GM12878 (cell line): Measurements from ENCODE around the gene MTR. TPM values are rescaled to one million over a fixed set of nuclear protein-coding genes. Genes with fewer than 3 reads are reported as not detected.

ENCODE experiments used
- ATAC-seq: fragments of 200-7000 bp; cut with Tn5 transposase; 3 replicates; pipeline ENCODE4 v1.9.1; 2020; ENCODE audit warnings: mild to moderate bottlenecking, moderate library complexity
- BruUV-seq: library from RNA; stranded (reverse); fragments of 400-500 nt; replicated peaks from 2 replicates; lab custom pipeline; 2021; lab: Mats Ljungman, UMichigan
- CTCF ChIA-PET: fragments of 300-600 bp; sonication (Branson Sonifier 250); formaldehyde crosslinking; extraction: SDS; loops from one replicate; lab custom pipeline; 2021; ENCODE audit warnings: inconsistent platforms; lab: Yijun Ruan, JAX
- POLR2A ChIA-PET: fragments of 350-600 bp; formaldehyde crosslinking; extraction: SDS; loops from one replicate; lab custom pipeline; 2021; ENCODE audit warnings: inconsistent platforms; lab: Charles Lee
- RAD21 ChIA-PET: fragments of 300-600 bp; sonication (Branson Sonifier 250); formaldehyde crosslinking; loops from one replicate; lab custom pipeline; 2023; ENCODE audit warnings: antibody characterized with exemption; ENCODE audit not compliant: unreplicated experiment; lab: Charles Lee
- SMC1A ChIA-PET: fragments of 300-600 bp; sonication (Branson Sonifier 250); formaldehyde crosslinking; loops from one replicate; lab custom pipeline; 2023; ENCODE audit not compliant: unreplicated experiment, uncharacterized antibody; lab: Charles Lee
- DNase-seq: peaks from one replicate; pipeline ENCODE4 v3.0.0-alpha.2; 2011; ENCODE audit warnings: low read depth, low spot score
- FAIRE-seq: peaks from 3 replicates; lab custom pipeline; 2011; peaks lifted over from hg19 to GRCh38; lab: Jason Lieb, UNC
- H2AFZ ChIP-seq: 2 replicates; pipeline ENCODE4 v1.6.0; 2011; ENCODE audit warnings: low read depth, low read length, control low read depth; ENCODE audit not compliant: control insufficient read depth
- H3K27ac ChIP-seq: 2 replicates; pipeline ENCODE4 v1.5.1; 2011; ENCODE audit warnings: control low read depth; ENCODE audit not compliant: control insufficient read depth, insufficient read depth
- H3K27me3 ChIP-seq, 2 experiments: replicated peaks in 1 of 2; 2 replicates each; pipeline versions ENCODE4 v1.6.0 to v1.6.1; 2011; ENCODE audit warnings: low read length in 1 of 2; ENCODE audit not compliant: control insufficient read depth in 2 of 2, insufficient read depth in 2 of 2
- H3K36me3 ChIP-seq, 2 experiments: 2 replicates each; pipeline ENCODE4 v1.5.1; 2011; ENCODE audit warnings: low read length in 1 of 2; ENCODE audit not compliant: control insufficient read depth in 2 of 2, insufficient read depth in 2 of 2
- H3K4me1 ChIP-seq: 2 replicates; pipeline ENCODE4 v1.6.1; 2011; ENCODE audit warnings: mild to moderate bottlenecking, low read length, moderate library complexity, mixed read lengths; ENCODE audit not compliant: control insufficient read depth, insufficient read depth
- H3K4me2 ChIP-seq: 2 replicates; pipeline ENCODE4 v1.6.0; 2011; ENCODE audit warnings: control low read depth; ENCODE audit not compliant: control insufficient read depth, insufficient read depth
- H3K4me3 ChIP-seq: fragments of 200-600 bp; sonication (generic); 2 replicates; pipeline ENCODE4 v1.5.1; 2016
- H3K79me2 ChIP-seq: 2 replicates; pipeline ENCODE4 v1.6.0; 2011; ENCODE audit warnings: low read length; ENCODE audit not compliant: control insufficient read depth, insufficient read depth
- H3K9ac ChIP-seq: 2 replicates; pipeline ENCODE4 v1.8.0; 2011; ENCODE audit warnings: low read length, control low read depth, mixed read lengths; ENCODE audit not compliant: control insufficient read depth, insufficient read depth
- H3K9me3 ChIP-seq: replicated peaks from 3 replicates; pipeline ENCODE4 v1.5.1; 2011; ENCODE audit warnings: mild to moderate bottlenecking, low read length; ENCODE audit not compliant: control insufficient read depth, insufficient read depth
- H4K20me1 ChIP-seq: 2 replicates; pipeline ENCODE4 v1.6.0; 2011; ENCODE audit not compliant: control insufficient read depth, insufficient read depth
- GATAD2B ChIP-seq: fragments of 450-650 bp; conservative IDR thresholded peaks from 2 replicates; pipeline ENCODE4 v1.6.1; 2017; ENCODE audit warnings: low read depth, mild to moderate bottlenecking, moderate library complexity
- IRF4 ChIP-seq: IDR thresholded peaks from 2 replicates; pipeline ENCODE4 v1.6.1; 2011; ENCODE audit warnings: low read depth, low read length
- KAT2A ChIP-seq: conservative IDR thresholded peaks from 2 replicates; pipeline ENCODE4 v1.6.1; 2011; ENCODE audit warnings: low read depth, low read length; ENCODE audit not compliant: control insufficient read depth
- NR2C2 ChIP-seq: IDR thresholded peaks from 2 replicates; pipeline ENCODE4 v1.6.1; 2011; ENCODE audit warnings: borderline replicate concordance, low read depth; ENCODE audit not compliant: control insufficient read depth, insufficient read length
- SIX5 ChIP-seq: IDR thresholded peaks from 2 replicates; pipeline ENCODE4 v1.6.1; 2011; ENCODE audit warnings: mild to moderate bottlenecking, low read depth, low read length, moderate library complexity; ENCODE audit not compliant: severe bottlenecking
- ZNF274 ChIP-seq: IDR thresholded peaks from one replicate; pipeline ENCODE4 v1.8.0; 2011; ENCODE audit not compliant: insufficient read length, insufficient read depth
- ZZZ3 ChIP-seq: IDR thresholded peaks from 2 replicates; pipeline ENCODE4 v1.6.1; 2011; ENCODE audit warnings: low read depth; ENCODE audit not compliant: control insufficient read depth, insufficient read length
- WGBS: methylation state at CpG from one replicate; pipeline ENCODE4 v1.1.6; 2016; ENCODE audit warnings: low lambda C conversion rate; ENCODE audit not compliant: insufficient replicate concordance, insufficient coverage; ENCODE audit errors: missing lambda C conversion rate; 5-methylcytosine and 5-hydroxymethylcytosine counted together
- in situ Hi-C: fragments of 300-500 bp; cut with MboI; formaldehyde crosslinking; loops from 9 replicates; pipeline ENCODE4 v1.14.3; 2018; ENCODE audit warnings: mixed read lengths
- intact Hi-C: fragments of 100-400 bp; cut with micrococcal nuclease; formaldehyde crosslinking; loops from one replicate; pipeline ENCODE4 v1.14.2; 2022; ENCODE audit not compliant: unreplicated experiment
- polyA plus RNA-seq, 11 experiments: library from polyadenylated mRNA; depleted of rRNA in 4 of 11; unstranded in 6 of 11; stranded (reverse) in 5 of 11; fragments of >200 nt; fragmentation: Nextera tagmentation in 4 of 11; fragmentation: Illumina TruSeq in 1 of 11; extraction: Ambion mirVana in 4 of 11; extraction: Trizol in 1 of 11; gene quantifications; 1 replicate in 1 of 11; 2 replicates in 10 of 11; pipeline versions ENCODE4 v1.2.1 to v1.2.3, GENCODE V29; 2011 to 2016; ENCODE audit warnings: inconsistent platforms in 2 of 11, missing spikeins in 2 of 11, low read depth in 1 of 11
- total RNA-seq, 4 experiments: library from RNA; depleted of rRNA in 3 of 4; stranded (reverse); fragments of >200 nt in 3 of 4; fragmentation: Illumina TruSeq in 1 of 4; extraction: Trizol in 1 of 4; gene quantifications; 2 replicates each; pipeline versions ENCODE4 v1.2.1 to v1.2.3, GENCODE V29; 2013 to 2021
- TF ChIP-seq, protein P1 (sequence below): fragments of 450-650 bp; formaldehyde crosslinking; IDR thresholded peaks from 2 replicates; pipeline ENCODE4 v1.4.0; 2022; ENCODE audit warnings: mild to moderate bottlenecking, moderate library complexity
- TF ChIP-seq, protein P2 (sequence below): IDR thresholded peaks from 2 replicates; pipeline ENCODE4 v1.6.1; 2012; ENCODE audit warnings: mild to moderate bottlenecking, low read depth, low read length
- TF ChIP-seq, protein P3 (sequence below): IDR thresholded peaks from 2 replicates; pipeline ENCODE4 v1.6.1; 2011; ENCODE audit warnings: low read depth, low read length, improper control_type of control experiment, borderline replicate concordance

Gene MTR
- total and polyA plus RNA-seq, 10 of the 15 experiments (the other 5 are each of a cell fraction or from before 2014, with no cell fraction given): 2.4 to 38.7 (median 16.5) TPM

DNA sequence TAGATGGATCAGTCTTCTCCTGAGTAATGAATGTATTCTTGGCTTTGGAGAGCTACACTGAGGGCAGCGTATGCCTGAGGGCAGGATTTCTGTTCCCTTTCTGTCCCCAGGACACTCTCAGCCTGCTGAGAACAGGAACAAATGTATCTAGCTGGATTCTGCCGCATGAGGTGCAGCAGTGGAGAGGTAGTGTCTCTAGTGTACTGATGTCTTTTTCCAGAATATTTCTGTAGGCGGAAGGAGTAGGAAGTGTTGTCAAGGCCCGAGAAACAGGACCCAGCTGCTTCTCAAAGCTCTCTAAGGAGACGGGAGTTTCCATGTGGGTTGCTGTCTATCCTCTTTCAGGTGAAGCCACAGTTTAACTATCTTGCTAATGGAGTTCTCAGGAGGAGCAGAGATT is 143.7 kb downstream of the MTR start:
- ChIA-PET SMC1A (no interaction called here), RAD21 (no interaction called here), POLR2A (no interaction called here), CTCF (no interaction called here)
- no peaks in the 10 kb centered on the region for H4K20me1 ChIP-seq
- FAIRE-seq (no peak), ATAC-seq (no peak), DNase-seq (no peak)
- no peak overlapping the region for H3K9ac ChIP-seq
- no peak overlapping the region for H3K4me2 ChIP-seq
- no peaks in the 10 kb centered on the region; a peak in 1 of 4 replicates for H3K27me3 ChIP-seq
- H3K4me3 ChIP-seq: no peak overlapping the region
- no peaks in the 10 kb centered on the region for H3K9me3 ChIP-seq
- BruUV-seq: no TSS peak
- 25% methylated on average over 5 of the region's 5 CpGs for WGBS
- H2AFZ ChIP-seq: no peak overlapping the region
- intact Hi-C loops (no loop called here), in situ Hi-C loops (no loop called here)
- TF ChIP-seq NR2C2 (no peak), KAT2A (no peak), ZNF274 (no peak), SIX5 (no peak), IRF4 (no peak), ZZZ3 (no peak), GATAD2B (no peak)
- TF ChIP-seq, protein P1, sequence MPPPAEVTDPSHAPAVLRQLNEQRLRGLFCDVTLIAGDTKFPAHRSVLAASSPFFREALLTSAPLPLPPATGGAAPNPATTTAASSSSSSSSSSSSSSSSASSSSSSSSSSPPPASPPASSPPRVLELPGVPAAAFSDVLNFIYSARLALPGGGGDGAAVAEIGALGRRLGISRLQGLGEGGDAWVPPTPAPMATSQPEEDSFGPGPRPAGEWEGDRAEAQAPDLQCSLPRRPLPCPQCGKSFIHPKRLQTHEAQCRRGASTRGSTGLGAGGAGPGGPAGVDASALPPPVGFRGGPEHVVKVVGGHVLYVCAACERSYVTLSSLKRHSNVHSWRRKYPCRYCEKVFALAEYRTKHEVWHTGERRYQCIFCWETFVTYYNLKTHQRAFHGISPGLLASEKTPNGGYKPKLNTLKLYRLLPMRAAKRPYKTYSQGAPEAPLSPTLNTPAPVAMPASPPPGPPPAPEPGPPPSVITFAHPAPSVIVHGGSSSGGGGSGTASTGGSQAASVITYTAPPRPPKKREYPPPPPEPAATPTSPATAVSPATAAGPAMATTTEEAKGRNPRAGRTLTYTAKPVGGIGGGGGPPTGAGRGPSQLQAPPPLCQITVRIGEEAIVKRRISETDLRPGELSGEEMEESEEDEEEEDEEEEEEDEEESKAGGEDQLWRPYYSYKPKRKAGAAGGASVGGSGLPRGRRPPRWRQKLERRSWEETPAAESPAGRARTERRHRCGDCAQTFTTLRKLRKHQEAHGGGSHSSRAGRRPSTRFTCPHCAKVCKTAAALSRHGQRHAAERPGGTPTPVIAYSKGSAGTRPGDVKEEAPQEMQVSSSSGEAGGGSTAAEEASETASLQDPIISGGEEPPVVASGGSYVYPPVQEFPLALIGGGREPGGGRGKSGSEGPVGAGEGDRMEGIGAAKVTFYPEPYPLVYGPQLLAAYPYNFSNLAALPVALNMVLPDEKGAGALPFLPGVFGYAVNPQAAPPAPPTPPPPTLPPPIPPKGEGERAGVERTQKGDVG (CRISPR knock-in tag): no peak
- TF ChIP-seq, protein P2, sequence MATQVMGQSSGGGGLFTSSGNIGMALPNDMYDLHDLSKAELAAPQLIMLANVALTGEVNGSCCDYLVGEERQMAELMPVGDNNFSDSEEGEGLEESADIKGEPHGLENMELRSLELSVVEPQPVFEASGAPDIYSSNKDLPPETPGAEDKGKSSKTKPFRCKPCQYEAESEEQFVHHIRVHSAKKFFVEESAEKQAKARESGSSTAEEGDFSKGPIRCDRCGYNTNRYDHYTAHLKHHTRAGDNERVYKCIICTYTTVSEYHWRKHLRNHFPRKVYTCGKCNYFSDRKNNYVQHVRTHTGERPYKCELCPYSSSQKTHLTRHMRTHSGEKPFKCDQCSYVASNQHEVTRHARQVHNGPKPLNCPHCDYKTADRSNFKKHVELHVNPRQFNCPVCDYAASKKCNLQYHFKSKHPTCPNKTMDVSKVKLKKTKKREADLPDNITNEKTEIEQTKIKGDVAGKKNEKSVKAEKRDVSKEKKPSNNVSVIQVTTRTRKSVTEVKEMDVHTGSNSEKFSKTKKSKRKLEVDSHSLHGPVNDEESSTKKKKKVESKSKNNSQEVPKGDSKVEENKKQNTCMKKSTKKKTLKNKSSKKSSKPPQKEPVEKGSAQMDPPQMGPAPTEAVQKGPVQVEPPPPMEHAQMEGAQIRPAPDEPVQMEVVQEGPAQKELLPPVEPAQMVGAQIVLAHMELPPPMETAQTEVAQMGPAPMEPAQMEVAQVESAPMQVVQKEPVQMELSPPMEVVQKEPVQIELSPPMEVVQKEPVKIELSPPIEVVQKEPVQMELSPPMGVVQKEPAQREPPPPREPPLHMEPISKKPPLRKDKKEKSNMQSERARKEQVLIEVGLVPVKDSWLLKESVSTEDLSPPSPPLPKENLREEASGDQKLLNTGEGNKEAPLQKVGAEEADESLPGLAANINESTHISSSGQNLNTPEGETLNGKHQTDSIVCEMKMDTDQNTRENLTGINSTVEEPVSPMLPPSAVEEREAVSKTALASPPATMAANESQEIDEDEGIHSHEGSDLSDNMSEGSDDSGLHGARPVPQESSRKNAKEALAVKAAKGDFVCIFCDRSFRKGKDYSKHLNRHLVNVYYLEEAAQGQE: no peak
- TF ChIP-seq, protein P3, sequence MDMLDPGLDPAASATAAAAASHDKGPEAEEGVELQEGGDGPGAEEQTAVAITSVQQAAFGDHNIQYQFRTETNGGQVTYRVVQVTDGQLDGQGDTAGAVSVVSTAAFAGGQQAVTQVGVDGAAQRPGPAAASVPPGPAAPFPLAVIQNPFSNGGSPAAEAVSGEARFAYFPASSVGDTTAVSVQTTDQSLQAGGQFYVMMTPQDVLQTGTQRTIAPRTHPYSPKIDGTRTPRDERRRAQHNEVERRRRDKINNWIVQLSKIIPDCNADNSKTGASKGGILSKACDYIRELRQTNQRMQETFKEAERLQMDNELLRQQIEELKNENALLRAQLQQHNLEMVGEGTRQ: no peak
- no peaks in the 10 kb centered on the region for H3K79me2 ChIP-seq
- no peak overlapping the region for H3K27ac ChIP-seq
- no peaks in the 10 kb centered on the region for H3K4me1 ChIP-seq
- no peaks in the 10 kb centered on the region for H3K36me3 ChIP-seq
